GM18951 (cell line): ENCODE measurements around the gene LBP.
"Not testable (repeated sequence)": the region's sequence is repeated elsewhere in the genome, so short reads cannot be mapped to it uniquely, and the experiment has no call there.

Experiments
- POLR2A ChIP-seq: IDR thresholded peaks from 4 replicates; pipeline ENCODE4 v1.6.1; 2011; ENCODE audit warnings: mild to moderate bottlenecking; ENCODE audit not compliant: insufficient read length, insufficient read depth; ENCODE audit errors: extremely low read depth
- in situ Hi-C: fragments of 300-500 bp; cut with MboI; formaldehyde crosslinking; loops from one replicate; pipeline ENCODE4 v1.12.0; 2022; ENCODE audit warnings: low sequenced_read_pairs, mixed read lengths, inconsistent platforms; ENCODE audit not compliant: unreplicated experiment

Gene LBP

GRCh38 chr20:38331814-38332213 is 14.5 kb upstream of the LBP start:
- in situ Hi-C loops = no loop called here
- no peak for TF ChIP-seq POLR2A

GRCh38 chr20:38334016-38334415 is 12.3 kb upstream of the LBP start:
- in situ Hi-C loops = no loop called here
- TF ChIP-seq POLR2A = no peak

GRCh38 chr20:38336726-38337125 is 9.6 kb upstream of the LBP start:
- in situ Hi-C loops = no loop called here
- no peak for TF ChIP-seq POLR2A

GRCh38 chr20:38337561-38338140 is 8.6 kb upstream of the LBP start:
- no peak for TF ChIP-seq POLR2A
- in situ Hi-C loops = no loop called here

GRCh38 chr20:38338849-38339520 is 7.3 kb upstream of the LBP start:
- TF ChIP-seq POLR2A = no peak
- in situ Hi-C loops = no loop called here

- in situ Hi-C loops = not testable (repeated sequence)
These were observed 6.8 kb upstream of the LBP start for GRCh38 chr20:38339521-38339896.

- no peak for TF ChIP-seq POLR2A
- in situ Hi-C loops = no loop called here
These were observed 6.3 kb upstream of the LBP start for GRCh38 chr20:38339997-38340396.

GRCh38 chr20:38340693-38341092 is 5.6 kb upstream of the LBP start:
- in situ Hi-C loops = no loop called here
- TF ChIP-seq POLR2A = no peak

GRCh38 chr20:38342216-38342615 is 4.1 kb upstream of the LBP start:
- in situ Hi-C loops = no loop called here
- no peak for TF ChIP-seq POLR2A

- in situ Hi-C loops = no loop called here
- TF ChIP-seq POLR2A = no peak
These were observed 3.5 kb upstream of the LBP start for GRCh38 chr20:38342713-38343310.

- in situ Hi-C loops = no loop called here
- TF ChIP-seq POLR2A = no peak
These were observed 2.8 kb upstream of the LBP start for GRCh38 chr20:38343311-38344106.

- in situ Hi-C loops = no loop called here
These were observed 2.1 kb upstream of the LBP start for GRCh38 chr20:38344107-38344701.

GRCh38 chr20:38345643-38346042 is 639 bp upstream of the LBP start:
- in situ Hi-C loops = no loop called here
- no peak for TF ChIP-seq POLR2A

More at GRCh38 chr20:38344107-38344701, 2.1 kb upstream of the LBP start:
- TF ChIP-seq POLR2A = no peak
